K562 (cell line): ENCODE measurements around the gene ANO2.

Experiments
- MAX ChIP-seq: sonication (generic); formaldehyde crosslinking; IDR thresholded peaks from 2 replicates; pipeline ENCODE4 v1.9.0; 2022; ENCODE audit warnings: mild to moderate bottlenecking, missing genetic modification reagents
- NFRKB ChIP-seq: fragments of 450-650 bp; IDR thresholded peaks from 2 replicates; pipeline ENCODE4 v1.6.1; 2016; ENCODE audit warnings: low read depth
- POLR2A ChIP-seq: fragments of 450-650 bp; conservative IDR thresholded peaks from 2 replicates; pipeline ENCODE4 v1.6.1; 2016

GRCh38 chr12:5615760-5616159 is 329.3 kb downstream of the ANO2 start:
- TF ChIP-seq POLR2A (no peak), NFRKB (no peak), MAX (CRISPR knock-in tag) (no peak)
